Measurements from ENCODE around the gene ERBB4. TPM values are rescaled to one million over a fixed set of nuclear protein-coding genes. Genes with fewer than 3 reads are reported as not detected.

Gene ERBB4
- total RNA-seq, 1 experiment from 2014 or later: 0.04 TPM

- Histone ChIP-seq H3K23me2 (ENCODE audit: insufficient read length, low read depth, low read length, poor library complexity, severe bottlenecking) (no peaks in the 10 kb centered on the region), H3K4me2 (ENCODE audit: insufficient read depth, insufficient read length, low read length) (no peak overlapping the region), H2BK120ac (ENCODE audit: low read depth, low read length, poor library complexity, severe bottlenecking) (no peak overlapping the region), H3T11ph (ENCODE audit: low read length) (no peak overlapping the region), H2BK15ac (ENCODE audit: low read depth, low read length) (no peak overlapping the region), H3K56ac (ENCODE audit: insufficient read length, low read depth, low read length) (no peak overlapping the region), H2BK5ac (ENCODE audit: insufficient read length, low read length) (no peak overlapping the region), H2AFZ (ENCODE audit: low read length) (no peak overlapping the region), H3K79me1 (ENCODE audit: insufficient read depth, low read depth, low read length, poor library complexity, severe bottlenecking) (no peaks in the 10 kb centered on the region), H3K79me2 (ENCODE audit: insufficient read depth, low read length) (no peaks in the 10 kb centered on the region), H3K18ac (ENCODE audit: insufficient read length, low read depth, low read length) (no peak overlapping the region), H4K20me1 (ENCODE audit: control insufficient read depth, insufficient read depth, insufficient read length) (no peaks in the 10 kb centered on the region), H3K27ac (ENCODE audit: insufficient read length, low read depth, low read length) (no peak overlapping the region), H4K91ac (ENCODE audit: insufficient read length, low read depth, low read length) (no peak overlapping the region), H3K9me3 (ENCODE audit: control insufficient read depth, low read depth, low read length) (no peaks in the 10 kb centered on the region), H3K23ac (ENCODE audit: insufficient read length, low read depth, low read length) (no peak overlapping the region), H3K27me3 (ENCODE audit: insufficient read depth, low read length) (no peaks in the 10 kb centered on the region), H2BK12ac (ENCODE audit: insufficient read length, low read depth, low read length) (no peak overlapping the region), H3K4ac (ENCODE audit: low read depth, low read length) (no peak overlapping the region), H4K8ac (replicated peaks; ENCODE audit: insufficient read length, low read depth, low read length) (no peak overlapping the region), H2BK20ac (ENCODE audit: low read depth, low read length, poor library complexity, severe bottlenecking) (no peak overlapping the region), H3K4me1 (ENCODE audit: insufficient read depth, low read length) (no peaks in the 10 kb centered on the region), H4K5ac (ENCODE audit: insufficient read length, low read depth, low read length) (no peak overlapping the region), H2AK5ac (ENCODE audit: insufficient read length, low read length) (no peak overlapping the region), H3K9ac (ENCODE audit: extremely low read depth, insufficient read length, low read length) (no peak overlapping the region), H3K14ac (ENCODE audit: insufficient read depth, low read length) (no peak overlapping the region)
- peak; percentile 48 for TF ChIP-seq CTCF (conservative IDR thresholded peaks at IDR 0.05)
- H3K4me1 Mint-ChIP-seq: peaks cover 5% of the 10 kb centered on the region in 2 experiments
- H3K27ac Mint-ChIP-seq: no peak overlapping the region
- peak; percentile 46 for DNase-seq
- H3K27me3 Mint-ChIP-seq (ENCODE audit: low read depth): no peaks in the 10 kb centered on the region
- H3K4me3 Mint-ChIP-seq: no peak overlapping the region
- WGBS (ENCODE audit: extremely low coverage, insufficient read length, low lambda C conversion rate): no CpG with 5 or more reads among the region's 1 CpG
- H3K36me3 Mint-ChIP-seq (ENCODE audit: insufficient read depth in 1 of 3, low read depth in 3 of 3): no peaks in the 10 kb centered on the region
- no peaks in the 10 kb centered on the region; a peak in 1 of 5 replicates for H3K9me3 Mint-ChIP-seq
Observed at GRCh38 chr2:211944572-211944971, 594.0 kb downstream of the ERBB4 start.

Data from H9 (cell line).